Thyroid gland (tissue), 4 donors: ENCODE results near the gene LTB4R. TPM values are rescaled to one million over a fixed set of nuclear protein-coding genes. Genes with fewer than 3 reads are reported as not detected.

ENCODE experiments used
- DNase-seq, 2 donors: peaks; one replicate each; pipeline ENCODE4 v3.0.0-alpha.2; 2019
- H3K27ac ChIP-seq, 3 donors: fragments of 200-600 bp; sonication (generic); 1 replicate in 2 of 3; 2 replicates in 1 of 3; pipeline ENCODE4 v1.5.1; 2016 to 2019; ENCODE audit warnings: mild to moderate bottlenecking in 1 of 3, moderate library complexity in 1 of 3
- H3K27me3 ChIP-seq: fragments of 200-600 bp; sonication (generic); one replicate; pipeline ENCODE4 v1.5.1; 2019
- H3K36me3 ChIP-seq, 2 donors: fragments of 200-600 bp; sonication (generic); one replicate each; pipeline ENCODE4 v1.5.1; 2016 to 2019
- H3K4me1 ChIP-seq, 2 donors: fragments of 200-600 bp; sonication (generic); one replicate each; pipeline ENCODE4 v1.5.1; 2017 to 2019
- H3K4me3 ChIP-seq, 3 donors: fragments of 200-600 bp; sonication (generic); replicated peaks in 1 of 3; 1 replicate in 2 of 3; 2 replicates in 1 of 3; pipeline ENCODE4 v1.5.1; 2016; ENCODE audit warnings: mild to moderate bottlenecking in 1 of 3
- H3K9me3 ChIP-seq: fragments of 200-600 bp; sonication (generic); one replicate; pipeline ENCODE4 v1.5.1; 2017
- CTCF ChIP-seq, 6 experiments: fragments of 200-600 bp in 3 of 6; fragments of 450-650 bp in 3 of 6; sonication (generic) in 3 of 6; IDR thresholded peaks; one replicate each; pipeline ENCODE4 v1.5.1; 2016 to 2019; ENCODE audit warnings: antibody characterized with exemption in 6 of 6, mild to moderate bottlenecking in 2 of 6, inconsistent platforms in 1 of 6, moderate library complexity in 1 of 6
- POLR2A ChIP-seq, 2 donors: fragments of 450-650 bp; IDR thresholded peaks; one replicate each; pipeline ENCODE4 v1.6.1; 2017; ENCODE audit warnings: antibody characterized with exemption in 2 of 2, mild to moderate bottlenecking in 2 of 2, moderate library complexity in 1 of 2
- WGBS, 2 donors: methylation state at CpG; one replicate each; pipeline ENCODE4 v1.1.5; 2017; 5-methylcytosine and 5-hydroxymethylcytosine counted together
- intact Hi-C: fragments of 100-400 bp; cut with DNase I; formaldehyde crosslinking; loops from one replicate; pipeline ENCODE4 v1.15.1; 2023
- total RNA-seq, 4 donors: library from RNA; depleted of rRNA; stranded (reverse); fragments of >200 nt; gene quantifications; one replicate each; pipeline ENCODE4 v1.2.3, GENCODE V29; 2016

The LTB4R gene
- total RNA-seq, 4 donors from 2014 or later: 4.2 to 7.4 (median 4.3) TPM

DNA sequence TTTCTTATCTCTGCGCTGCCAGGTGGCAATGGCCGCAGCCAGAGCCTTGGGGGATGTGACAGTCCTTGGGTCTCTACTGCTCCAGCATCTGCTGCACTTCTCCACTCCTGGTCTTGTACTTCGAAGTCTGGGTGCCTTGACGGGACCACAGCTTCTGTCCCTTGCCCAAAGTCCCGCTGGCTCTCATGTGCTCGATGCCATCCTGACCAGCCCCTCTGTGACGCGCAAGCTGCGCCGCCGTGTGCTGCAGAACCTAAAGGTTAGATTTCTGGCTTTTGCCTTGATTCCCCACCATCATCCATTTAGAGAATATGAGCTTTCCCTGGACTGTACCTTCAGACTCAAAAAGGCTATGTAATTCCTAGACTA lies 7.3 kb upstream of the LTB4R start:
- intact Hi-C loops: no loop called here
- Histone ChIP-seq H3K36me3 (peaks cover 43 to 49% of the 10 kb centered on the region in 2 donors), H3K27me3 (no peaks in the 10 kb centered on the region), H3K4me3 (no peak overlapping the region), H3K9me3 (no peaks in the 10 kb centered on the region), H3K4me1 (peaks cover 11 to 16% of the 10 kb centered on the region in 2 donors), H3K27ac (no peak overlapping the region)
- no peak for TF ChIP-seq POLR2A (IDR thresholded peaks at IDR 0.05)
- no peak for DNase-seq
- WGBS, 2 donors: 91 to 100% methylated on average over 11 of the region's 11 CpGs

DNA sequence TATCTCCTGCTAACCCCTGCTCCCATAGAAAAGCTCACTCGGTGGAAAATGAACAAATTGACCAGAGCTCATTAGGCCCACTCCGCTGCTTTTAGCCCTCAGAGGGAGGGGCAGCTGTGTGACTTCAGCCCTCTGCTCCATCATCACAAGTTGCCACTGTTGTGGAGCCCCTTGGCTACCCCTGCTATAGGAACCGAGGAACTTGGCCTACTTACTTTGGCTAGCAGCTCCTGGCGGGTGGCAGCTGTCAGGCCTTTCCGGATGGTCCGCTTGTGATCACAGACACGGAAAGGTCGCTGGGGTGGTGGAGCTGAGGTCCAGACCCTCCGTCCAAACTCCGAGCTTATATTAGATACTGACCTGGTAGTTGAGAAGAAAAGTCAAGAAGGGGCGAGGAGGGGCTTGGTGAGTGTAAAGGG lies 4.1 kb upstream of the LTB4R start:
- Histone ChIP-seq H3K4me3 (no peak overlapping the region), H3K27ac (no peak overlapping the region), H3K9me3 (no peaks in the 10 kb centered on the region), H3K36me3 (peaks cover 40 to 41% of the 10 kb centered on the region in 2 donors), H3K27me3 (no peaks in the 10 kb centered on the region), H3K4me1 (peaks cover 17 to 35% of the 10 kb centered on the region in 2 donors)
- TF ChIP-seq CTCF (IDR thresholded peaks at IDR 0.05) (no peak), POLR2A (IDR thresholded peaks at IDR 0.05) (no peak)
- 86 to 88% methylated on average over 11 of the region's 11 CpGs for WGBS, 2 donors
- DNase-seq: no peak
- intact Hi-C loops: no loop called here

- peak; percentile 48 to 60 for DNase-seq
- no peak within 1 kb of the TSS for H3K4me3 ChIP-seq
- H3K27ac ChIP-seq: no peak within 1 kb of the TSS
- H3K4me1 ChIP-seq: peaks cover 19 to 41% of the 10 kb centered on the region in 2 donors
- H3K27me3 ChIP-seq: no peaks in the 10 kb centered on the region
- H3K9me3 ChIP-seq: no peaks in the 10 kb centered on the region
- TF ChIP-seq POLR2A (IDR thresholded peaks at IDR 0.05) (no peak), CTCF (IDR thresholded peaks at IDR 0.05) (peak; percentile 66 to 93 (median 80))
- peaks cover 34 to 35% of the 10 kb centered on the region in 2 donors for H3K36me3 ChIP-seq
- intact Hi-C loops: no loop called here
- 61 to 67% methylated on average over 6 of the region's 6 CpGs for WGBS, 2 donors
These were observed 3.5 kb upstream of the LTB4R start, which contains the start of gene CIDEB for GRCh38 chr14:24307575-24308341. CIDEB (minus strand) TSS chr14:24307977; CDS start chr14:24307858, 119 bp downstream.

GRCh38 chr14:24308342-24309124 lies 2.8 kb upstream of the LTB4R start:
- TF ChIP-seq POLR2A (IDR thresholded peaks at IDR 0.05) (no peak), CTCF (IDR thresholded peaks at IDR 0.05) (no peak)
- 82 to 94% methylated on average over 7 of the region's 7 CpGs for WGBS, 2 donors

DNA sequence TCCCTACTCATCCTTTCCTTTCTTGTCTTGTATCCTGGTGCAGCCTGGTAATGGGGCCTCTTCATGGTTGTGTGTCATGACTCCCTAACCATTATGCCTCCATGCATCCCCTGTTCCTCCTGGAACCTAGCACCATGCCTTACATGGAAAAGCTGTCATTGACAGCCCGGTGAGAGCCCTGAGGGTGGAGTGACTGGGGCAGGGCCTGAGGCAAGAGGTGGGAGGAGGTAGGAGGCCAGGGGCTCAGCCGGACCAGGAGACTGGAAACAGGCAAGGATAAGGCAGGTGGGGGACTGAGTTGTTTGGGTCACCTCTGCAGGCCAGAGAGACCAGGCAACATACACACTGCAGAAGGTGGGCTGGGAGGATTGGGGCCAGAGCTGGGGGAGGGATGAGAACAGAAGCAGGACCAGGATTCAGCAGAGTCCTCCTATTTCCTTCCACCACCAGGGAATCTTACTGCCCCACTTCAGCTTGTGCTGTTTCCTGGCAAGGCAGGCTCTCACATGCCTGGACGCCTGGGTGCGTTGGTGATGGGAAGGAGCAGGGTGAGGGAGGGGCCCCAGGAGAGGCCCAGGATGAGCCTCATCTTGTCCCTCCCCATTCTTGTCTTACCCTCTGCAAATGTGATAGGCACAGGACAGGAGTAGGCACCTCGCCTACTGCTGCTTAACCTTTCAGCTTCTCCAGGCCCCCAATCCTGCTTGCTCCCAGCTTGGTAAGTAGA lies 1.6 kb upstream of the LTB4R start, which contains the start of gene LTB4R2:
Gene LTB4R2, plus strand, starts transcription at position 603 of the 727 bp plus-strand sequence. CDS start 525 bp downstream, outside the sequence.
- DNase-seq: no peak
- Histone ChIP-seq H3K27ac (peak within 1 kb of the TSS; percentile 82 to 89 (median 84)), H3K27me3 (no peaks in the 10 kb centered on the region), H3K36me3 (peaks cover 16 to 17% of the 10 kb centered on the region in 2 donors), H3K4me1 (peaks cover 19 to 52% of the 10 kb centered on the region in 2 donors), H3K9me3 (no peaks in the 10 kb centered on the region), H3K4me3 (peak within 1 kb of the TSS in 1 of 3 donors; percentile 35)
- TF ChIP-seq CTCF (IDR thresholded peaks at IDR 0.05) (no peak), POLR2A (IDR thresholded peaks at IDR 0.05) (no peak)
- intact Hi-C loops: no loop called here
- WGBS, 2 donors: 78 to 81% methylated on average over 5 of the region's 5 CpGs

More at GRCh38 chr14:24308342-24309124, 2.8 kb upstream of the LTB4R start:
- Histone ChIP-seq H3K9me3 (no peaks in the 10 kb centered on the region), H3K27me3 (no peaks in the 10 kb centered on the region), H3K27ac (no peak overlapping the region), H3K36me3 (peaks cover 28 to 29% of the 10 kb centered on the region in 2 donors), H3K4me1 (peaks cover 19 to 45% of the 10 kb centered on the region in 2 donors), H3K4me3 (no peak overlapping the region)
- DNase-seq: no peak
- intact Hi-C loops: no loop called here
